NCI-H1694 treated with DMSO at 0.1 percent for 48 hours (cell line): ENCODE data around the gene CCDC154.

Source experiments
- DNase-seq: peaks from one replicate; lab custom pipeline; 2025; lab: John Stamatoyannopoulos, UW

The CCDC154 gene

GRCh38 chr16:1425616-1426370 lies 18.6 kb downstream of the CCDC154 start:
- DNase-seq = no peak

- no peak for DNase-seq
Observed at GRCh38 chr16:1424028-1424427, 20.3 kb downstream of the CCDC154 start.

- no peak for DNase-seq
Observed at GRCh38 chr16:1422076-1422475, 22.3 kb downstream of the CCDC154 start.

GRCh38 chr16:1420111-1420539 lies 24.2 kb downstream of the CCDC154 start:
- DNase-seq = no peak

- no peak for DNase-seq
Observed at GRCh38 chr16:1416521-1416941, 27.8 kb downstream of the CCDC154 start.

GRCh38 chr16:1414532-1415260 lies 29.7 kb downstream of the CCDC154 start, which contains the start of gene UNKL:
Gene UNKL, minus strand, starts transcription at chr16:1414704. Its CDS starts 13 bp downstream, at chr16:1414691.
- no peak for DNase-seq

GRCh38 chr16:1413684-1414531 lies 30.4 kb downstream of the CCDC154 start:
- DNase-seq = peak; percentile 2

- DNase-seq = no peak
Observed at GRCh38 chr16:1412847-1413246, 31.5 kb downstream of the CCDC154 start.

GRCh38 chr16:1408171-1408837 lies 36.1 kb downstream of the CCDC154 start:
- peak; percentile 45 for DNase-seq

GRCh38 chr16:1407753-1408152 lies 36.6 kb downstream of the CCDC154 start:
- DNase-seq = no peak

GRCh38 chr16:1403733-1404132 lies 40.6 kb downstream of the CCDC154 start:
- DNase-seq = no peak

GRCh38 chr16:1403036-1403435 lies 41.3 kb downstream of the CCDC154 start:
- DNase-seq = no peak

GRCh38 chr16:1401758-1402154 lies 42.6 kb downstream of the CCDC154 start:
- no peak for DNase-seq

- no peak for DNase-seq
Observed at GRCh38 chr16:1401061-1401757, 43.1 kb downstream of the CCDC154 start.

- no peak for DNase-seq
Observed at GRCh38 chr16:1398826-1399581, 45.4 kb downstream of the CCDC154 start.

GRCh38 chr16:1398351-1398750 lies 46.0 kb downstream of the CCDC154 start:
- DNase-seq = no peak

- no peak for DNase-seq
Observed at GRCh38 chr16:1397779-1398178, 46.6 kb downstream of the CCDC154 start.

GRCh38 chr16:1395444-1396031 lies 48.8 kb downstream of the CCDC154 start:
- no peak for DNase-seq

- no peak for DNase-seq
Observed at GRCh38 chr16:1394367-1394951, 49.9 kb downstream of the CCDC154 start.
